ENCODE data around the gene IGFLR1.

Gene IGFLR1

DNA sequence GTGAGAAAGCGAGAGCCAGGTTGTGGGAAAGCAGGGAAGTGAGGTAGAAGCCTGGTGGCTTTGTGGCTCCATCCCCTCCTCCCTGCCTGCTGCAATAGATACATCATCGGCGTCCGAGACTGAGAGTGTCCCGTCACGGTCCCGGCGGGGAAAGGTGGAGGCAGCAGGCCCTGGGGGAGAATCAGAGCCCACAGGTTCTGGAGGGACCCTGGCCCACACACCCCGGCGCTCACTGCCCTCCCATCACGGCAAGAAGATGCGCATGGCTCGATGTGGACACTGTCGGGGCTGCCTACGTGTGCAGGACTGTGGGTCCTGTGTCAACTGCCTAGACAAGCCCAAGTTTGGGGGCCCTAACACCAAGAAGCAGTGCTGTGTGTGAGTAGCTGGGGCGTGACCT, 19.4 kb downstream of the IGFLR1 start:
- H3K4me3 ChIP-seq (ENCODE audit: low read depth, low read length) = no peak overlapping the region
- TF ChIP-seq, protein P1, sequence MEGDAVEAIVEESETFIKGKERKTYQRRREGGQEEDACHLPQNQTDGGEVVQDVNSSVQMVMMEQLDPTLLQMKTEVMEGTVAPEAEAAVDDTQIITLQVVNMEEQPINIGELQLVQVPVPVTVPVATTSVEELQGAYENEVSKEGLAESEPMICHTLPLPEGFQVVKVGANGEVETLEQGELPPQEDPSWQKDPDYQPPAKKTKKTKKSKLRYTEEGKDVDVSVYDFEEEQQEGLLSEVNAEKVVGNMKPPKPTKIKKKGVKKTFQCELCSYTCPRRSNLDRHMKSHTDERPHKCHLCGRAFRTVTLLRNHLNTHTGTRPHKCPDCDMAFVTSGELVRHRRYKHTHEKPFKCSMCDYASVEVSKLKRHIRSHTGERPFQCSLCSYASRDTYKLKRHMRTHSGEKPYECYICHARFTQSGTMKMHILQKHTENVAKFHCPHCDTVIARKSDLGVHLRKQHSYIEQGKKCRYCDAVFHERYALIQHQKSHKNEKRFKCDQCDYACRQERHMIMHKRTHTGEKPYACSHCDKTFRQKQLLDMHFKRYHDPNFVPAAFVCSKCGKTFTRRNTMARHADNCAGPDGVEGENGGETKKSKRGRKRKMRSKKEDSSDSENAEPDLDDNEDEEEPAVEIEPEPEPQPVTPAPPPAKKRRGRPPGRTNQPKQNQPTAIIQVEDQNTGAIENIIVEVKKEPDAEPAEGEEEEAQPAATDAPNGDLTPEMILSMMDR (IDR thresholded peaks at IDR 0.05; ENCODE audit: low read depth, low read length) = no peak

DNA sequence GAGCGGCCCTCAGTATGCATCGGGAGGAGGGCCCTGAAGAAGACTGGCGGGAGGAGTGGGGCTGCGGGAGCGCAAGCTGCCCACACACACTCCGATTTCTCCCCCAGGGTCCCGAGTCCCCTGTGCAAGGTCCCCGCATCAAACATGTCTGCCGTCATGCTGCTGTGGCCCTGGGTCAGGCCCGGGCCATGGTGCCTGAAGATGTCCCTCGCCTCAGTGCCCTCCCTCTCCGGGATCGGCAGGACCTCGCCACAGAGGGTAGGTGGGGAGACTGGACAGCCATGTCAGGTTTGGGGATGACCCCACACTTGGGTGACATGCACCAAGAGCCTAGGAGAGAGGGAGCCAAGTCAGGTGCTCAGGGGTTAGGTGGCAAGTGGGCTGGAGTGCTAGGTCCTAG, 19.8 kb downstream of the IGFLR1 start:
- H3K4me3 ChIP-seq (ENCODE audit: low read depth, low read length) = no peak overlapping the region
- TF ChIP-seq, protein P1 (IDR thresholded peaks at IDR 0.05; ENCODE audit: low read depth, low read length) = no peak

DNA sequence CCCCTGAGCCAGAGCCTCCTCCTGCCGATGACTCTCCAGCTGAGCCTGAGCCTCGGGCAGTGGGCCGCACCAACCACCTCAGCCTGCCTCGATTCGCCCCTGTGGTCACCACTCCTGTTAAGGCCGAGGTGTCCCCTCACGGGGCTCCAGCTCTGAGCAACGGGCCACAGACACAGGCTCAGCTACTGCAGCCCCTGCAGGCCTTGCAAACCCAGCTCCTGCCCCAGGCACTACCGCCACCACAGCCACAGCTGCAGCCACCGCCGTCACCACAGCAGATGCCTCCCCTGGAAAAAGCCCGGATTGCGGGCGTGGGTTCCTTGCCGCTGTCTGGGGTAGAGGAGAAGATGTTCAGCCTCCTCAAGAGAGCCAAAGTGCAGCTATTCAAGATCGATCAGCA, 20.9 kb downstream of the IGFLR1 start:
- no peak overlapping the region for H3K4me3 ChIP-seq (ENCODE audit: low read depth, low read length)
- TF ChIP-seq, protein P1 (IDR thresholded peaks at IDR 0.05; ENCODE audit: low read depth, low read length) = no peak

DNA sequence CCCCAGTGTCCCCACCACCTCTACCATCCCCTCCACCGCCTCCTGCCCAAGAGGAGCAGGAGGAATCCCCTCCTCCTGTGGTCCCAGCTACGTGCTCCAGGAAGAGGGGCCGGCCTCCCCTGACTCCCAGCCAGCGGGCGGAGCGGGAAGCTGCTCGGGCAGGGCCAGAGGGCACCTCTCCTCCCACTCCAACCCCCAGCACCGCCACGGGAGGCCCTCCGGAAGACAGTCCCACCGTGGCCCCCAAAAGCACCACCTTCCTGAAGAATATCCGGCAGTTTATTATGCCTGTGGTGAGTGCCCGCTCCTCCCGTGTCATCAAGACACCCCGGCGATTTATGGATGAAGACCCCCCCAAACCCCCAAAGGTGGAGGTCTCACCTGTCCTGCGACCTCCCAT, 21.6 kb downstream of the IGFLR1 start:
- TF ChIP-seq, protein P1 (IDR thresholded peaks at IDR 0.05; ENCODE audit: low read depth, low read length) = no peak
- no peak overlapping the region for H3K4me3 ChIP-seq (ENCODE audit: low read depth, low read length)

DNA sequence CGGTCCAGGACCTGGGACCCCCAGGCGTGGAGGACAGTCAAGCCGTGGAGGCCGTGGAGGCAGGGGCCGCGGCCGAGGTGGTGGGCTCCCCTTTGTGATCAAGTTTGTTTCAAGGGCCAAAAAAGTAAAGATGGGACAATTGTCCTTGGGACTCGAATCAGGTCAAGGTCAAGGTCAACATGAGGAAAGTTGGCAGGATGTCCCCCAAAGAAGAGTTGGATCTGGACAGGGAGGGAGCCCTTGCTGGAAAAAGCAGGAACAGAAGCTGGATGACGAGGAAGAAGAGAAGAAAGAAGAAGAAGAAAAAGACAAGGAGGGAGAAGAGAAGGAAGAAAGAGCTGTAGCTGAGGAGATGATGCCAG, 22.1 kb downstream of the IGFLR1 start:
- TF ChIP-seq, protein P1 (IDR thresholded peaks at IDR 0.05; ENCODE audit: low read depth, low read length) = no peak

DNA sequence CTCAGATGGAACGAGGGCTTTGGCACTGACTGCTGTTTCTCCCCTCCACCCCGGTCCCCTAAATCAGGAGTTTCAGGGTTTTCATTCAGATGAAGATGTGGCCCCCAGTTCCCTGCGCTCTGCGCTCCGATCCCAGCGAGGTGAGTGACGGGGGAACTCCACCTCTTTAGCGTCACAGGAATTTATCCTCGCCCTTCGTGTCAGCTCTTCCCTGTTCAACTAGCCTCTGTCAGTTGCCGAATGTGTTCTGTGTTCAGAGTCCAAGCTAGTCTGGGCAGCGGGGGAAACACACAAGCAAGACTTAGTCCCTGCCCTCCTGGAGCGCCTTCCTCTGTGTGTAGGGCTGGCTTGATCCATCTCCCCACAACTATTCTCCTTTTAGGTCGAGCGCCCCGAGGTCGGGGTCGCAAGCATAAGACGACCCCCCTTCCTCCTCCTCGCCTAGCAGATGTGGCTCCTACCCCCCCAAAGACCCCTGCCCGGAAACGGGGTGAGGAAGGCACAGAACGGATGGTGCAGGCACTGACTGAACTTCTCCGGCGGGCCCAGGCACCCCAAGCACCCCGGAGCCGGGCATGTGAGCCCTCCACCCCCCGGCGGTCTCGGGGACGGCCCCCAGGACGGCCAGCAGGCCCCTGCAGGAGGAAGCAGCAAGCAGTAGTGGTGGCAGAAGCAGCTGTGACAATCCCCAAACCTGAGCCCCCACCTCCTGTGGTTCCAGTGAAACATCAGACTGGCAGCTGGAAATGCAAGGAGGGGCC, 22.7 kb downstream of the IGFLR1 start:
- TF ChIP-seq, protein P1 (IDR thresholded peaks at IDR 0.05; ENCODE audit: low read depth, low read length) = no peak
- peak overlapping the region; percentile 89 for H3K4me3 ChIP-seq (ENCODE audit: low read depth, low read length)

More for the DNA sequence above, 22.1 kb downstream of the IGFLR1 start:
- no peak overlapping the region for H3K4me3 ChIP-seq (ENCODE audit: low read depth, low read length)

DNA sequence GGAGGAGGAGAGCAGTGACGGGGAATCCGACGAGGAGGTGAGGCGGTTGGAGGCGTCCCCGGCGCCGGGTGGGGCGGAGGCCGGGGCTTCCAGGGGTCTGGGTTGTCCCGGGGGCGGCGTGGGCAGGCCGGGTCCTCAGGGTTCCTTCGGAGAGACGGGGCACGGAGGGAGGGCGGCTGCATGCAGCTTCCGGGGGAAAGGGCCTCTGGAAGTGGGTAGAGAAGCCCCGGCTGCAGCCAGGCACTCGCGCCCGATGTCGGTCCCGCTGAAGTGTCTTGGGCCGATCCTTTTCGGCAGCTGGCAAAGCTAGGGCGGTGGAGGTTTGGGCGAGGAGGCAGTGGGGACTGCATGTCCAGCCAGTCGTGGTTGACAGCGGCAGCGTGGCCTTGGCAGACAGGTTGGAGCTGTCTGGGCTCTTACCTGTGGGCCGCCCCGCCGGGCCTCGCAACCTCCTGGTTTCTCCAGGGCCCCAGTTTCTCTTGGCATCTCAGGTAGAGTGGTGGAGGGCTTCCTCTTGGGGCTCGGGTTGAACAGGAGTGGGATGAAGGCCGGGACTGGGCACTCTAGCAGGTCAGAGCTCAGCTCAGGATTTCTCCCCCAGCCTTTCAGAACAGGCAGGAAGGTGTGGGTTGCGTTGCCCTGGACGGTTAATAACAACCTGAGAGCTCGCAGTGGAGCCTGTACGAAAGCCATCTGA, 23.8 kb downstream of the IGFLR1 start:
- TF ChIP-seq, protein P1 (IDR thresholded peaks at IDR 0.05; ENCODE audit: low read depth, low read length) = no peak
- H3K4me3 ChIP-seq (ENCODE audit: low read depth, low read length) = peak overlapping the region; percentile 89
